Myocyte (in vitro differentiated cells): Measurements from ENCODE around the gene STRBP. TPM values are rescaled to one million over a fixed set of nuclear protein-coding genes. Genes with fewer than 3 reads are reported as not detected.
A peak's percentile ranks its signal among the peaks of the same experiment; 100 is the strongest.

Experiments used
- DNase-seq: peaks from one replicate; pipeline ENCODE4 v3.0.0-alpha.2; 2012; ENCODE audit warnings: low read depth
- total RNA-seq: library from RNA; depleted of rRNA; stranded (reverse); fragments of >200 nt; gene quantifications from 2 replicates; pipeline ENCODE4 v1.2.3, GENCODE V29; 2014

Gene STRBP
- total RNA-seq, 1 donor from 2014 or later: 2.3 TPM

DNA sequence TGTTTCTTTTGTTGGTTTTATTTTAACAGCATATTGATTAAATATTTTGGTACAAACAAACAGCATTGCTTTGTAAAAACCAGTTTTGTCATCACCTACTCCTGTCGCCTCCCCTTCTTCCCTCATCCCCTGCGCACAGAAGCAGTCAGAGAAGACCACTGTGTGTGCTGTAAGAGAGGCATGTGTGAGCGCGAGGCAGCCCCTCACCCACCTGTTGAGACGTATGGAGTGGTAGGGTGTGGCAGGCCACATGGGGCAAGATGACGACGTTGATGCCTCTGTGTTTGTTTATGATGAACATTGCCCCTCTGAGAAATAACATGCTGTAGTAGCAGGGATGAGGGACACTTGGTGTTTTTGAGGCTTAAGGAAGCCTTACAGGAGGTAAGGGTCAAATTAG, 163.6 kb downstream of the STRBP start:
- no peak for DNase-seq

DNA sequence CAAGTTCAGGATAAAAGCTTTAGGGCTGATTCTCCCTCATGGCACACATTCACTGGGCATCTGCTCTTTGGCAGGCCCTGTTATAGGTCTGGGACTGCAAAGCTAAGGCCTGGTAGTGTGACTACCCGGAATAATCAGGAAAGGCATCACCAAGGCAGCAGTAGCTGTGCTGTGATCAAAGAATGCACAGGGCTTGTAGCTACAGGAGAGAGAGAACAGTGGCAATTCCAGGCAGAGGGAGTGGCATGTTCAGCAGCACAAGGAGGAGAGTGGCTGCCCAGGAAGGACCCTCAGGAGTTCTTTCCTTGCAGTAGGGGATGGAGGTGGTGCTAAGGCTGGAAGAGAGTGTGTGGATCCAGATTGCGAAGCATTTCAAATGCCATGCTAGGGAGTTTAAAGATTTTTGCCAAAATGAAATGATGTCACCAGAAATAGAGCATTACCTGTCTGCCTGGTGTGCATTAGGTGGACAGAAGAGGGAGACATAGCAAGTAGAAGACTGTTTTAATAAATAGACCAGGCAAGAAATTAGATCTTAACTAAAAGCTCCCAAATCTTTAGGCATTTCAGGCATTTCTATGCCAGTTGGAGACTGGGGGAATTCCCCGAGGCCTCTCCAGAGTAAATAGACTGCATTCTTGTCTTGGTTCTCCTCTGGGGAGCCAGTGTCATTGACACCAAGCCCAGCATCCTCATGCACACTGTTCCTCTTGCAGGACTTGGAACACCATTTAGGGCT, 165.8 kb downstream of the STRBP start:
- no peak for DNase-seq

DNA sequence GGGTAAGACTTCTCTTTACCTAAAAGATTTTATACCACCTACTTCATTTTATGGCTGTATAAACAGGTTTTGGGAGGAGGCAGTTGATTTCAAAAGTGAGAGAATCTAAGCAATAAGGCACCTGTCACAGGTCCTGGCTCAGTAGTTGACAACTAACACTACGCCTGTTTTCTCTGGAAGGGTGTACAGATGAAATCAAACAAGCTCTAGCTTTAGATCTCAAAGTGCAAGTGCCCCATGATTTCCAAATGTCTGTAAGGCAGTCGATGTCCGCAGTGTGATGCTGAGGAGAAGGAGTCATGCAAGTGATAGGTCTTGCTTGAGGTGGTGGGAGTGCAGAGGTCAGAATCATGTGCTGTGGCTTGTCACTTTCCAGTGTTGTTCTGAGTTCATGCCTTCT, 168.8 kb downstream of the STRBP start:
- no peak for DNase-seq

DNA sequence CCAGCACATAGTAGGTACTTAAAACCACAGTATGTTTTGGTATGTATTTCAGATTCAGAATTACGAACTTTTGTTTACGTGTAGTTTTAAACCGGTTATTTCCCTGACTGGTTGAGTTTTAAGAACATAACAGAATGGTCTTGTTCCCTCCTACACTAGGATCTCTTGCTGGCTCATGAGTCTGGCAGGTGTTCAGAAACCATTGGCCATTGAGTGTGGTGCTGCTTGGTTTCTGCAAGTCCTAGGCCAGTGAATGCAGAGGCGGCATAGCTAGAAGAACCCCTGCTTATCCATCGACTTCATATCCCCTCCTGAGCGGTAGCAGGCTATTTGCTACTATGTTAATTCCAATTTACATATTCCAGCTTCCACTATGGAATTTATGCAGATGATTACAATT, 169.3 kb downstream of the STRBP start:
- DNase-seq: no peak

DNA sequence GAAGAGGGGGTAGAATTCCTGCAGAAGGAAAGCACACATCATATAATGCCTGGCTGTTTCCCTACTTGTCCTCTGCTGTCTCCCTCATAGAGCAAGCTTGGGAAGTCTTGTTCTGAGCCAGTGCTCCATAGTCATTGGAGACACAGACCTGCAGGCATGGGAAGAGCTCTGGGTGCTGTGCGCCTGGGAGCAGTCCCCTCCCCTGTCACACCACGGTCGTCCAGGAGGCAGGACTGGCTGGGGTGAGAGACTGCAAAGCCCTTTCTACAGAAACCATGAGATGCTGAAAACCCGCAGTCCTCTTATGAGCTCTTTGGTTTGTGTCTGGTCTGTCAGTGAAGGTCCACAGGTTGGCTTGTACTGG, 170.3 kb downstream of the STRBP start:
- DNase-seq: no peak

DNA sequence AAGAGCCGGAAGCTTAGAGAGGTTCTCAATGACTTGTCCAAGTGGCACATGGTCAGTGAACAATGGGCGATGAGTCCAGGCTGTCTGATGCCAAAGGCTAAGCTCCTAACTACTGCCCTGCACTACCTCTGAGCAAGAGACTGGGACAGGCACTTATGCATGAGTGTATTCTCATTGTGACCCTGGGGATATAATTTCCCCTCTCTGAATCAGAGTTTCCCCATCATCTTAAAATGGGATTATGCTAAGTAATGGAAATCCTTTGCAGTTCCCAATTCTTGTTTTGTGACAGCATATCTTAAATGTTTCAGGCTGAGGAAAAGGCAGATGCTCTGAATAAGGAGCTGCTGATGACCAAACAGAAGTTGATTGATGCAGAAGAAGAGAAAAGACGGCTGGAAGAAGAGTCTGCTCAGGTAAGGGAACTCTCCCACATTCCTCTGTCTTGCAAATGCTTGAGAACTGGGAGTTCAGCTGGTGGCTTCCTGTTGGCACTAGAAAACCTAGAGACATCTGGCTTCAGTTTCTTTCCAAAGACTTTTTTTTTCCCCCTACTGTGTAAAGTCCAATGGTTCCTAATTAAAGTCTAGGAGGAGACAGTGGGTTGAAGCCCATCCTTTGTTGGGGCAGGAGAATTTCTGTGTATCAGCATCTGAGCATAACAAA, 170.8 kb downstream of the STRBP start:
- DNase-seq: no peak

DNA sequence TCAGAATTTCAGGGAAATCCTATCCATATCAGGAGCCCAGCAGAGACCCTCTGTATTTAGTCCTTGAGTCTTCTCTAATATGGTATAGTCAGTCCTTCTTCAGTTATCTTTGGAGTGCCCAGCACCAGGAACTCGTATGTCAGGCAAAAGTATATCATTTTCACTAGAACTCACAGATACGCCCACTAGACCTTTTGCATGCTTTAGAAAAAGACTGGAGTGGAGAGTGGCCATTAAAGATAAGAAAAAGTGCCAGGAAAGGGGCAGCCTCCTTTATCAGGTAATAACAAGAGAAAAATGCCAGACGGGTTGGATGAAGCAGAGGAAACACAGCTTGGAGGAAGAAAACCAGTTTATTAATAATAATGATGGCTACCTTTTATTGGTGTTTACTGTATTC, 171.4 kb downstream of the STRBP start:
- no peak for DNase-seq

DNA sequence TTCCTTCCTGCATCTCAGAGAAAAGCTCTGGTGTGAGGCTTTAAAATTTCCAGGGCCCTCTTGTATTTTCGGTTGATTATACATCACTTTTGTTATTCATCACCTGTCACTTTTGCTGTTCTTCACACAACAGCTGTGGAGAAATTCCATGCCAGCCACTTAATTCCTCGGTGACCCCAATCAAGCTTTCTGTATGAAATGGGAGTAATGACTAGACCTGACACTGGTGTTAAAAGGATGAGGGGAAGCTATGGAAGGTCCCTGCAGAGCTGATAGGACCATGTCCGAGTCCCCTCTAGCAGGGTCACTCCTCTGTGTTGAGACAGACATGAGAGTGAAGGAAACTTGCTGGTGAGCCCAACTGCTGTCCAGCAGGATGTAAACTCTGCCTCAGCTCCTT, 175.2 kb downstream of the STRBP start:
- DNase-seq: peak; percentile 84

DNA sequence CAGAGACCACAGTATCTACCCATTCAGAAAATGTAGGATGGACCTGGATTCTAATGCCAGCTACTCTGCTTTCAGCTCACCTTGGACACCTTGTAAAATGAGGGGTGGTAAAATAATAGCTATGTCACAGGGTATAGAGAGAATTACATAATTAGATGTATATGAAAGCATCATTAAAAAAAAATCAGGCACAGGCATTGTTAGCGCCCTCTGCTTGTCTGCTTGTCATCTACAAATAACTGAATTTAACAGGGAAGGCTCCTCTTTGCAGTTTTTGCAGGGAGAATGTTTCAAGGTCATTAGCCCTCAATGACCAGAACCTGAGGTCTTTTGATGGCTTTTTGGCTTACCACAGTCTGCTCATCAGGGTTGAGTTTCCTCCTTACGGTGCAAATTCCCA, 176.9 kb downstream of the STRBP start:
- DNase-seq: peak; percentile 38

DNA sequence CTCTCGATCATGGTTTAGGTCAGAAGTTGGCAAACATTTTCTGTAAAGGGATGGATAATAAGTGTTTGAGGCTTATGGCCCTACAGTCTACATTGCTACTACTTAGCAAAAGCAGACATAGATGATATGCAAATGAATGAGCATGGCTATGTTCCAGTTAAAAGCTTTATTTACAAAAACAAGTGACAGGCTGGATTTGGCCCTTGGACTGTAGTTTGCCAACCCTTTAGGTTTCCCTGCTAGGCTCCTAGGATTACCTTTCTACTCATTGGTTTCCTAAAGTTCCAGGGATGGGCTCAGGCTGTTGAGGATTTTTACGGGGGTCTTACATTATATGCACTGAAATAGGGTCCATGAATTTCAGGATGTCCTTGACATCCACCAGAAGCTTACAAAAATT, 177.4 kb downstream of the STRBP start:
- DNase-seq: no peak

DNA sequence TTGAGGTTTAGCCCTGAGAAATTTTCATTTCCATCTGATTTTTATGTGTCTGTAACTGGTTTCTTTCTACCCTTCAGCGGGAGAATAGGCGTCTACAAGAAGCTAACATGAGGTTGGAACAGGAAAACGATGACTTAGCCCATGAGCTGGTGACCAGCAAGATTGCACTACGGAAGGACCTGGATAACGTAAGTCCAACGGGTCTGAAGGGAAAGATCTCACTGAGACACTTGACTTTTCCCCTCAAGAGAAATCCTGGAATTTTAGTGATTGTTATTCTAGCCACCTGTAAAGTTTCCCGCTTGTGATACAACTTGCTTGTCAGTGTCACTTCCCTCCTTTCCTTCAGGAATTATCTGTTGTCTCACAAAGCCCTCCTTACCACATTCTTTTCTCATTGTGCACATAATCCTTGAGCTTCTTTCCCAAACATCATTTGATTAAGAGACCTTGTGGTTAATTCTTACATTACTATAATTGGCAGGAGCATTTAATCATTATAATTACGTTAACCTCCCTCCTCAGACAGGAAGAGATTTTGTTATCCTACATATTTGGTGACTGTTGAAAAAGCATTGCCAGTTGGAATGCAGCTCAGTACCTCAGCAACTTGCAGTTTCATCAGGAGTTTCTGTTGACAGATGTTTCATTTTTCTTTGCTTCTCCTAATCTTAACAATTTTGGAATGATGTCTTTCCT, 178.0 kb downstream of the STRBP start:
- DNase-seq: no peak

DNA sequence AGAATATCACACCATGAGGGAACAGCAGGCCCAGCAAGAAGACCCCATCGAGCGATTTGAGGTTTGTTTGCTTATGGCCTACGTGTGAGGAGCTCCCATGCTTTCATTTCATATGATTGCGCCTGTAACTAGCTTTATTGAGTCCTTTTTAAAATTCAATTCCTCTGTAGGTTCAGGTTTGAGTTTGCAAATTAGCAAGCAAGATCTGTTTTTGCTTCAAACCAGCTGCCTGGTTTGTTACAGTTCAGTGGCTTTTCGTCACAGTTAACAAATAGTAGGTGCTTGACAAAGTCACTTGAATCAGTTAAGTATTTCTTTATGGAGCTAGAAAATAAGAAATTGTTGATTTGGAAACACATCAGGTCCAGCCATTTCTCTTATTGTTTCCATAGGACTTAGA, 178.6 kb downstream of the STRBP start:
- DNase-seq: no peak

DNA sequence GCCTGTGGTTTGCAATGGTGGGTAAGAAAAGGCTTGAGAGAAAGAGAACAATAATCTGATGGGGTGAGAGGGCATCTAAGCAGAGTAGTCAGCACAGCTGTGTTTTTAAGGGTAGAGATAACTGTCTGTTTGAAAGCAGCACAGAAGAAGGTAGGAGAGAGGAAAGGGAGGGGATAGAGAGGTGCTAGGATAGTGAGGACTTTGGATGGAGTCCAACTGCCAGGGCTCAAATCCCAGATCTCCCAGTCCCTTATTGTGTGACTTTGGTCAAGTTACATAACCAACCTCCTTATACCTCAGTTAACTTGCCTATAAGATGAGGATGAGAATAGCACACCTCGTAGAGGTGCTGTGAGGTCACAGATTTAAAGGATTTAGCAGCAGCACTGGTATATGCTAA, 179.3 kb downstream of the STRBP start:
- DNase-seq: no peak

DNA sequence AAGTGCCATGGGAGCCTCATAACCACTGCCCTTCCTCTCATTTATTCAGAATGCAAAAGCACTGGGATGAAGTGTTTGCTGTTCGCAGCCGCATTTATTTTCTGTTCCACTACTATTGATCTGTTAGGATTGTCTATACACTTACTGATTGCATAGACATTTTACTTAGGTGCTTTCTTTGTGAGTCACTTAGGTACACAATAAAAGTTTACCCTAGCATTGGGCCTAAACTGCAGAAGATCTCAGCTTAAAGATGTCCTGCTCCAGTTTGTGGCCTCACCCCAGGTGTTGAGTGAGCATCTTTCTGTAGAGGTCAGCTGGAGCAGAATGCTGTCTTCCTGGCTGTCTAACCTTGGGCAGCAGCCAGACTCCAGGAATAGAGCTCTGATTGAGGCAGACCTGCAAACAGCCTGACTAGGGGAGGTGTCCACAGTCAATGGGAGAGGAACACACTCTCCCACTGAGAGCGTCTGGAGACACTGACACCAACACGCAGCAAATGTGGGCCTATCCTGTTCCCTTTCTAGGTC, 181.0 kb downstream of the STRBP start:
- DNase-seq: no peak

DNA sequence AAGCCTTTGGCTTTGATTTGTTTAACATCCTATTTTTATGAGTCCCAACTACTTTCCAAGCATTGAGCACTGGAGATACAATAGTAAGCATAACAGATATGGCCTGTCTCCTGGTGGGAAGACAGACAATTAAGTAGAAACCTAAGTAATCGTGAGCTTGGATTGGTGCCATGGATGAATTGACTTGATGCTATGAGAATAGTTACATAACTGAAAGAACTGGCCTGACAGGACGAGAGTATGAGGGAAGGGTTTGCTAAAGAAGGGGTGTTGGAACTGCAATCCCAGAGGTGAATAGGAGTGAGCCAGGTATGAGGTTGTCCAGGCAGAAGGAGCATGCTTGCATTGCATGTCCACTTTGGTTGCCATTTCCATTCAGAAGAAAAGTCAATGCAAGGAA, 182.5 kb downstream of the STRBP start:
- DNase-seq: no peak

DNA sequence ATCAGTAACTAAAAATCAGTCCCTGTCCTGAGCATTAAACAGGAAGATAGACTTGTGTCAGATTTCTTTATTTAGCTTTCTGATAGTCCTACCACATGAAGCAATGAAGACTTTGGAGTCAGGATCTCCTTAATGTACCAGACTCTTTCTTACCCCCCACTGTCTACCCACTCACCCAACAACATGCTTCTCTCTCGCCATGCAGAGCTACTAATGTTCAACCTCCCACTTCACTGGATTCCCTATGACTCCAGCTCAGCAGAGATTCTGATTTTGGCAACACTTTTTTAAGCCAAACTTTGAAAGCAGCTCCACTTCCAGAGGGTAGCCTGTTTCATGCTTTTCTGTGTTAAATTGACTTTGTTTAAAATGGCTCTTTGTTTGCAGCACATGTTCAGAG, 184.1 kb downstream of the STRBP start:
- DNase-seq: no peak

DNA sequence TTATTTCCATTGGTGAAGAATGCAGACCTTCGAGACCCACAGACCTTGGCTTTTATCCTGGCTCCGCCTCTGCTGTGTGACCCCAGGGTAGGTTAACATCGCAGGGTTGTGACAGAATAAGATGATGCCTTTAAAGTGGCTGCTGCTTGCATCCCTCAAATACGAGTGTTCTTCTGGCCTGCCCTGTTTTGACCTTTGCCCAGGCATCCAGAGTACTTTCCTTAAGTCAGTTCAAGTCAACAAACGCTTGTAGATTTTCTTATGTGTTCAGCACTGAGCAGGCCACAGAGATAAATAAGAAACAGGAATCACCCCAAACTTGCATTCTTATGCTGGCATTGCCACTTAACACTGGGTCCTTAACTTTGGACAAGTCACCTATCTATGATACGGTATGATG, 184.7 kb downstream of the STRBP start:
- no peak for DNase-seq

DNA sequence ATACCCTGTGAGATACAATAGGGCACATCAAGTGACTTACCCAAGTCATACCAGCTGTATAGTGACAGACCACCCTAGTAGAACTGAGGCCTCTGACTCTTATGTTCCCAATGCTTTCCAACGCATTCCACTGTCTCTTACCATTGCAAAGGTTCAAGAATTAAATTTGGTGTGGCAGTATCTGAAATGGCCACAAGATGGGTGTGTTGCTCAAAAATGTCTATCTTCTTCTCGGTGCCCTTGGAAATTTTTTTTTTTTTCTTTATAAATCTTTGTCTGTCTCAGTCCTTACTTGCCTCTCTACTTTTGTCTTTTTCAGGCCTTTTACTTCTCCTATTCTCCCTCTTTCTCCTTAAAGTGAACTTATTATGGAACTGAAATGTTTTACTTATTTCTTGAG, 186.6 kb downstream of the STRBP start:
- DNase-seq: peak; percentile 64

DNA sequence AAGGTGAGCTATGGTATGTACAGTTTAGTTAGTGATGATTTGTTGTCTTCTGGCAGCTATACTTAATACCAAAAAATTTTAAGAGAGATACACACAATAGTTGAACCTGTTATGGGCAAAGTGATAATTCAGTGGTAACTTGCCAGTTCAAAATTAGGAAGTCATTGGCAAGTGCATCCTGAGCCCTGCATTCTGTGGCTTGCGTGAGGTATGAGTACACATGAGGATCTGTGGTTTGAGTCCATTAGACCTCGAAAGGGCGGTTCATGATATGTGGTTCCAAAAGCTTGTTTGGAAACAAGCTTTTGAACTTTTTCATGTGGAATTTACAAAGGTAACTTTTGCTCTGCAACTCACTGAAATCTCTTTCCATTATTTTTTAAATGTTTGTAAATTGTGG, 187.9 kb downstream of the STRBP start:
- no peak for DNase-seq

DNA sequence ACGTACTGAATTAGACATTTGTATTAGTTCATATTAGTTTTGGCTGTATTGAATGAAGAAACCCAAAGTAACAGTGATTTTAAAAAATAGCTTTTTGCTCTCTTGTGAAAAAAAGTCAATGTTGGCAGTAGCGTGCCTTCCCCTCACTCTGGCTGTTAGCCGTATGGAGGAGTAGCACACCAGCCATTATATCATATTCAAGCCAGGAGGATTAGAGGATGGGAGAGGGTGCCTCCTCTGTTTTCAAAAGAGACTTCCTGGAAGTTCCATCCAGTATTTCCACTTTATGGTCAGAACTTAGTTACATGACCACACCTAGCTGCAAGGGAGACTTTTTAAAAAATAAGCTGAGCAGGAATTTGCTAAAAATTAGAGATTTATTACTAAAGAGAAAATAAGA, 193.8 kb downstream of the STRBP start:
- DNase-seq: no peak

DNA sequence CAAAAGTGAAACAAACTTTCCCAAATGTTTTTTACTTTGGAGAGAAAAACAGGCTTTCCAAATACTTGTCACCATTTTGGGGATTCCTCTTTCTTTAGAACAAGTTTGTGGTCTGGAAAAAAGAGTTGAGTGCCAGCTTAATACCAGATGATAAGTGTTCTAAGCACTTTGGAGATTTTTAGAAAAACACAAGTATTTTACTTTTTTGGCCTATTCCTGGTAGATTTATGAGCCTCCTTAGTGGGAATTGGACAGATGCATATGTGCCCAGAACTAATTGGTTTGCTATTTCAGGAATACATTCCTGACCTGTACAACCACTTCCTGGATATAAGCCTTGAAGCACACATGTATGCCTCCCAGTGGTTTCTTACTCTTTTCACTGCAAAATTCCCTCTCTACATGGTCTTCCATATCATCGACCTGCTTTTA, 194.4 kb downstream of the STRBP start:
- DNase-seq: peak; percentile 59

DNA sequence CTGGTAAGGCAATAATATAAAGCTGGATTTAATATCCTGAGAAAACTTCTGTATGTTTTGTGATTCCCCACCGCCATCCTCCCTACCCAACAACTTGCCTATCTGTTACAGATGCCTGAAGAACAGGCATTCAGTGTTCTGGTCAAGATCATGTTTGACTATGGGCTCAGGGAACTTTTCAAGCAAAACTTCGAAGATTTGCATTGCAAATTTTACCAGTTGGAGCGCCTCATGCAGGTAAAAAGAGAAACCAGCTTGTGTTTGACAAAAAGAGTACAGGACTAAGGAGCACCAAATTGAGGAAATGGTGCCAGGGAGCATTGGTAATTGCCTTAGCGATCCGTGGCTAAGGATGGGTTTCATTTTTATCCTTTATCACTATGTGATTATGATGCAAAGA, 194.9 kb downstream of the STRBP start:
- no peak for DNase-seq
